Measurements from ENCODE around the gene NPAS3.

The NPAS3 gene

GRCh38 chr14:33377596-33378390, 439.1 kb downstream of the NPAS3 start:
- CTCF ChIA-PET, result no interaction called here
- DNase-seq (ENCODE audit: low spot score), result no peak
- TF ChIP-seq, protein P1, sequence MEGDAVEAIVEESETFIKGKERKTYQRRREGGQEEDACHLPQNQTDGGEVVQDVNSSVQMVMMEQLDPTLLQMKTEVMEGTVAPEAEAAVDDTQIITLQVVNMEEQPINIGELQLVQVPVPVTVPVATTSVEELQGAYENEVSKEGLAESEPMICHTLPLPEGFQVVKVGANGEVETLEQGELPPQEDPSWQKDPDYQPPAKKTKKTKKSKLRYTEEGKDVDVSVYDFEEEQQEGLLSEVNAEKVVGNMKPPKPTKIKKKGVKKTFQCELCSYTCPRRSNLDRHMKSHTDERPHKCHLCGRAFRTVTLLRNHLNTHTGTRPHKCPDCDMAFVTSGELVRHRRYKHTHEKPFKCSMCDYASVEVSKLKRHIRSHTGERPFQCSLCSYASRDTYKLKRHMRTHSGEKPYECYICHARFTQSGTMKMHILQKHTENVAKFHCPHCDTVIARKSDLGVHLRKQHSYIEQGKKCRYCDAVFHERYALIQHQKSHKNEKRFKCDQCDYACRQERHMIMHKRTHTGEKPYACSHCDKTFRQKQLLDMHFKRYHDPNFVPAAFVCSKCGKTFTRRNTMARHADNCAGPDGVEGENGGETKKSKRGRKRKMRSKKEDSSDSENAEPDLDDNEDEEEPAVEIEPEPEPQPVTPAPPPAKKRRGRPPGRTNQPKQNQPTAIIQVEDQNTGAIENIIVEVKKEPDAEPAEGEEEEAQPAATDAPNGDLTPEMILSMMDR (conservative IDR thresholded peaks at IDR 0.05; ENCODE audit: low read depth), result no peak
- no peak overlapping the region for H3K27ac ChIP-seq
- POLR2A ChIA-PET (ENCODE audit: low non-redundant PET), result no interaction called here

GRCh38 chr14:33381717-33382116, 443.0 kb downstream of the NPAS3 start:
- TF ChIP-seq, protein P1 (conservative IDR thresholded peaks at IDR 0.05; ENCODE audit: low read depth), result no peak
- POLR2A ChIA-PET (ENCODE audit: low non-redundant PET), result no interaction called here
- no peak for DNase-seq (ENCODE audit: low spot score)
- no peak overlapping the region for H3K27ac ChIP-seq
- CTCF ChIA-PET, result interaction anchor here (0.5 to 0.7 kb wide), 3 partner anchors 402 to 841 kb away, joined by 3 to 5 read pairs (median 3); no protein-coding TSS in a partner anchor

- DNase-seq (ENCODE audit: low spot score), result no peak
- ChIA-PET CTCF (no interaction called here), POLR2A (ENCODE audit: low non-redundant PET) (no interaction called here)
- TF ChIP-seq, protein P1 (conservative IDR thresholded peaks at IDR 0.05; ENCODE audit: low read depth), result no peak
- no peak overlapping the region for H3K27ac ChIP-seq
Observed at GRCh38 chr14:33386140-33386539, 447.5 kb downstream of the NPAS3 start.

- no peak overlapping the region for H3K27ac ChIP-seq
- DNase-seq (ENCODE audit: low spot score), result no peak
- CTCF ChIA-PET, result no interaction called here
- POLR2A ChIA-PET (ENCODE audit: low non-redundant PET), result no interaction called here
- TF ChIP-seq, protein P1 (conservative IDR thresholded peaks at IDR 0.05; ENCODE audit: low read depth), result no peak
Observed at GRCh38 chr14:33386781-33387180, 448.1 kb downstream of the NPAS3 start.

- no peak for DNase-seq (ENCODE audit: low spot score)
- CTCF ChIA-PET, result no interaction called here
- no peak overlapping the region for H3K27ac ChIP-seq
- POLR2A ChIA-PET (ENCODE audit: low non-redundant PET), result no interaction called here
- TF ChIP-seq, protein P1 (conservative IDR thresholded peaks at IDR 0.05; ENCODE audit: low read depth), result no peak
Observed at GRCh38 chr14:33390335-33390734, 451.7 kb downstream of the NPAS3 start.

GRCh38 chr14:33393231-33393894, 454.7 kb downstream of the NPAS3 start:
- no peak for DNase-seq (ENCODE audit: low spot score)
- ChIA-PET POLR2A (ENCODE audit: low non-redundant PET) (no interaction called here), CTCF (no interaction called here)
- TF ChIP-seq, protein P1 (conservative IDR thresholded peaks at IDR 0.05; ENCODE audit: low read depth), result no peak
- H3K27ac ChIP-seq, result no peak overlapping the region

All from RWPE1 (cell line).